Activated B cell treated with CpG ODN at 0.5 μM for 24 hours (primary cell): ENCODE data around the gene AGRN. TPM values are rescaled to one million over a fixed set of nuclear protein-coding genes. Genes with fewer than 3 reads are reported as not detected.
"Not testable (repeated sequence)": the region's sequence is repeated elsewhere in the genome, so short reads cannot be mapped to it uniquely, and the experiment has no call there.

Experiments used
- ATAC-seq: fragments of 200-7000 bp; cut with Tn5 transposase; one replicate; pipeline ENCODE4 v1.10.0; 2021; ENCODE audit warnings: low read depth, mild to moderate bottlenecking, moderate library complexity
- CTCF ChIA-PET: fragments of 350-600 bp; sonication (Branson Sonifier 250); formaldehyde crosslinking; loops from one replicate; lab custom pipeline; 2021; ENCODE audit warnings: antibody characterized with exemption; lab: Charles Lee
- POLR2A ChIA-PET: fragments of 350-600 bp; sonication (Branson Sonifier 250); formaldehyde crosslinking; loops from one replicate; lab custom pipeline; 2021; ENCODE audit warnings: antibody characterized with exemption; lab: Charles Lee
- DNase-seq: peaks from one replicate; pipeline ENCODE4 v3.0.0; 2022
- H3K27ac Mint-ChIP-seq: one replicate; pipeline ENCODE4 v1.8.0; 2020; ENCODE audit warnings: mixed read lengths
- H3K27me3 Mint-ChIP-seq: one replicate; pipeline ENCODE4 v1.8.0; 2021; ENCODE audit warnings: mixed read lengths
- H3K36me3 Mint-ChIP-seq: one replicate; pipeline ENCODE4 v1.8.0; 2021; ENCODE audit warnings: low read depth, mixed read lengths
- H3K4me1 Mint-ChIP-seq: one replicate; pipeline ENCODE4 v1.8.0; 2021; ENCODE audit warnings: mixed read lengths
- H3K4me3 Mint-ChIP-seq: one replicate; pipeline ENCODE4 v1.8.0; 2020; ENCODE audit warnings: mild to moderate bottlenecking, mixed read lengths
- H3K9me3 Mint-ChIP-seq: one replicate; pipeline ENCODE4 v1.8.0; 2020; ENCODE audit warnings: mixed read lengths
- CTCF ChIP-seq: fragments of 200-600 bp; IDR thresholded peaks from one replicate; pipeline ENCODE4 v1.8.0; 2022; ENCODE audit warnings: antibody characterized with exemption, mild to moderate bottlenecking
- intact Hi-C: fragments of 100-400 bp; cut with micrococcal nuclease; formaldehyde crosslinking; loops from one replicate; pipeline ENCODE4 v1.15.1; 2024
- total RNA-seq: library from RNA; stranded (reverse); gene quantifications from 2 replicates; pipeline ENCODE4 v1.2.3, GENCODE V29; 2022

Gene AGRN
- total RNA-seq, 1 donor from 2014 or later: 27.1 TPM

GRCh38 chr1:1055841-1056736, 36.2 kb downstream of the AGRN start:
- DNase-seq: no peak
- no peak overlapping the region for H3K27ac Mint-ChIP-seq
- ChIA-PET CTCF (no interaction called here), POLR2A (interaction anchor here (1.0 kb wide), 1 partner anchor 16 kb away, joined by 3 read pairs; no protein-coding TSS in a partner anchor)
- no peak for TF ChIP-seq CTCF
- no peaks in the 10 kb centered on the region for H3K9me3 Mint-ChIP-seq
- no peaks in the 10 kb centered on the region for H3K36me3 Mint-ChIP-seq
- H3K4me3 Mint-ChIP-seq: no peak overlapping the region
- intact Hi-C loops: no loop called here
- peaks cover 17% of the 10 kb centered on the region for H3K27me3 Mint-ChIP-seq
- ATAC-seq: no peak
- H3K4me1 Mint-ChIP-seq: peaks cover 21% of the 10 kb centered on the region

DNA sequence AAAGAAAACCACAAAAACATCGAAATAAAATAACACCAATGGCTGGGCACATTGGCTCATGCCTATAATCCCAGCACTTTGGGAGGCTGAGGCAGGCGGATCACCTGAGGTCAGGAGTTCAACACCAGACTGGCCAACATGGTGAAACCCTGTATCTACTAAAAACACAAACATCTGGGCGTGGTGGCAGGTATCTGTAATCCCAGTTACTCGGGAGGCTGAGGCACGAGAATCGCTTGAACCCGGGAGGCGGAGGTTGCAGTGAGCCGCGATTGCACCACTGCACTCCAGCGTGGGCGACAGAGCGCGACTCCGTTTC, 37.8 kb downstream of the AGRN start:
- POLR2A ChIA-PET: interaction anchor here (0.6 to 9.0 kb wide), 5 partner anchors 13 to 136 kb away, joined by 3 to 159 read pairs (median 8); no protein-coding TSS in a partner anchor
- H3K36me3 Mint-ChIP-seq, ATAC-seq, CTCF ChIA-PET, intact Hi-C loops, DNase-seq, H3K27ac Mint-ChIP-seq, H3K9me3 Mint-ChIP-seq: not testable (repeated sequence)
- peak overlapping the region; percentile 80 for H3K4me3 Mint-ChIP-seq
- H3K4me1 Mint-ChIP-seq: peaks cover 28% of the 10 kb centered on the region
- peaks cover 18% of the 10 kb centered on the region for H3K27me3 Mint-ChIP-seq

- POLR2A ChIA-PET: interaction anchor here (0.6 to 9.0 kb wide), 9 partner anchors 7 to 135 kb away, joined by 3 to 159 read pairs (median 5); partner anchors contain the start of genes AGRN, C1orf159 and ISG15
- H3K27ac Mint-ChIP-seq: no peak overlapping the region
- ATAC-seq: no peak
- H3K9me3 Mint-ChIP-seq: no peaks in the 10 kb centered on the region
- intact Hi-C loops: no loop called here
- no peaks in the 10 kb centered on the region for H3K36me3 Mint-ChIP-seq
- CTCF ChIA-PET: no interaction called here
- no peak for TF ChIP-seq CTCF
- H3K4me3 Mint-ChIP-seq: peak overlapping the region; percentile 80
- peaks cover 18% of the 10 kb centered on the region for H3K27me3 Mint-ChIP-seq
- peaks cover 32% of the 10 kb centered on the region for H3K4me1 Mint-ChIP-seq
- no peak for DNase-seq
These were observed 38.4 kb downstream of the AGRN start for GRCh38 chr1:1058088-1058905.

DNA sequence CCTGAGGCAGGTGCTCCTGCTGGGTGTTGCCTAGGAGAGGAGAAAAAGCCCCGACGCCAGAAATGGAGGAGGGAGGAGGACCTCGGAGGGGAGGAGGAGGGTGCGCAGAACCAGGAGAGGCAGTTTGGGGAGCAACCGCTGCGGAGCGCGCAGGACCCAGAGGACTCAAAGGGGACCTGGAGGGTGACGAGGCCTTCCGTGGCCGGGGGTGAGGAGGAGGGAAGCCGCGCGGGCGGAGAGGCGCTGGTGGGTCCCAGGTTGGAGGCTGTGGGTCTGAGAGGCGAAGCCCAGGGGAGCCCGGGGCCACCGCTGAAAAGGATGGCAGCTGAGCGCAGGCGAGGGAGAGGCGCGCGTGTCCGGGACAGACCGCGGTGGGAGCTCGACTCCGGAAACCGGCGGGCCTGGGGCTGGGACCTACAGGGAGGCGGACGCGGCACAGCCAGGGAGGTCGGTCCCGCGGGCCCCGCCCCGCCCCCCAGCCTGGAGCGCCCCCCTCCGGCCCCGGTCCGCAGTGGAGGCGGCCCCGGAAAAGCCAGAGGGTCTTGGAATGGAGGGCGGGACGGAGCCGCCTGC, 39.1 kb downstream of the AGRN start:
- intact Hi-C loops: loop anchor here (1.0 kb wide), 4 partner anchors 9 to 26 kb away; no protein-coding TSS in a partner anchor
- H3K36me3 Mint-ChIP-seq: no peaks in the 10 kb centered on the region
- peak overlapping the region; percentile 80 for H3K4me3 Mint-ChIP-seq
- peak; percentile 15 for ATAC-seq
- no peak overlapping the region for H3K27ac Mint-ChIP-seq
- peaks cover 18% of the 10 kb centered on the region for H3K27me3 Mint-ChIP-seq
- POLR2A ChIA-PET: interaction anchor here (1.2 to 9.0 kb wide), 7 partner anchors 8 to 57 kb away, joined by 4 to 159 read pairs (median 7); partner anchors contain the start of genes AGRN, C1orf159 and ISG15
- CTCF ChIA-PET: interaction anchor here (1.3 kb wide), 1 partner anchor 19 kb away, joined by 4 read pairs; no protein-coding TSS in a partner anchor
- no peak for DNase-seq
- H3K4me1 Mint-ChIP-seq: peaks cover 37% of the 10 kb centered on the region
- no peaks in the 10 kb centered on the region for H3K9me3 Mint-ChIP-seq
- TF ChIP-seq CTCF: no peak
